Mesendoderm (in vitro differentiated cells): ENCODE results near the gene HELQ.
A peak's percentile ranks its signal among the peaks of the same experiment; 100 is the strongest.

Experiments
- DNase-seq: peaks from one replicate; pipeline ENCODE4 v3.0.0; 2013
- H2AK5ac ChIP-seq: 2 replicates; pipeline ENCODE4 v1.6.1; 2013; ENCODE audit warnings: low read length, inconsistent platforms
- H2BK120ac ChIP-seq: 2 replicates; pipeline ENCODE4 v1.6.1; 2013; ENCODE audit warnings: low read depth, mild to moderate bottlenecking, low read length, moderate library complexity, mixed read lengths
- H2BK15ac ChIP-seq: replicated peaks from 2 replicates; pipeline ENCODE4 v1.6.1; 2013; ENCODE audit warnings: low read depth, mild to moderate bottlenecking, moderate library complexity
- H2BK5ac ChIP-seq: 2 replicates; pipeline ENCODE4 v1.6.1; 2013; ENCODE audit warnings: low read length, inconsistent platforms
- H3K18ac ChIP-seq: 2 replicates; pipeline ENCODE4 v1.6.1; 2013; ENCODE audit warnings: mild to moderate bottlenecking, low read length, mixed read lengths
- H3K23ac ChIP-seq: one replicate; pipeline ENCODE4 v1.6.1; 2013; ENCODE audit warnings: low read length
- H3K27ac ChIP-seq: 2 replicates; pipeline ENCODE4 v1.5.1; 2013; ENCODE audit warnings: low read depth, mild to moderate bottlenecking, inconsistent platforms, low read length, moderate library complexity
- H3K27me3 ChIP-seq: 2 replicates; pipeline ENCODE4 v1.6.1; 2013; ENCODE audit warnings: low read length, control low read depth, mild to moderate bottlenecking, inconsistent platforms; ENCODE audit not compliant: insufficient read depth, poor library complexity
- H3K36me3 ChIP-seq: 2 replicates; pipeline ENCODE4 v1.6.1; 2013; ENCODE audit warnings: low read length, inconsistent platforms; ENCODE audit not compliant: control insufficient read depth, insufficient read depth
- H3K4ac ChIP-seq: one replicate; pipeline ENCODE4 v1.6.1; 2013; ENCODE audit warnings: low read depth, mild to moderate bottlenecking, low read length, moderate library complexity
- H3K4me1 ChIP-seq: 2 replicates; pipeline ENCODE4 v1.6.1; 2013; ENCODE audit warnings: low read depth, low read length, inconsistent platforms; ENCODE audit not compliant: control insufficient read depth
- H3K4me2 ChIP-seq: 2 replicates; pipeline ENCODE4 v1.6.1; 2013; ENCODE audit warnings: low read length
- H3K4me3 ChIP-seq: 2 replicates; pipeline ENCODE4 v1.5.1; 2013; ENCODE audit warnings: mild to moderate bottlenecking, low read length
- H3K56ac ChIP-seq: one replicate; pipeline ENCODE4 v1.6.1; 2013; ENCODE audit warnings: low read length
- H3K79me1 ChIP-seq: 2 replicates; pipeline ENCODE4 v1.6.1; 2013; ENCODE audit warnings: low read length, inconsistent platforms
- H3K79me2 ChIP-seq: 2 replicates; pipeline ENCODE4 v1.6.1; 2013; ENCODE audit warnings: mild to moderate bottlenecking, low read length; ENCODE audit not compliant: control insufficient read depth, insufficient read depth
- H3K9ac ChIP-seq: 2 replicates; pipeline ENCODE4 v1.6.1; 2013; ENCODE audit warnings: low read length, inconsistent platforms
- H4K5ac ChIP-seq: one replicate; pipeline ENCODE4 v1.6.1; 2013; ENCODE audit warnings: low read length
- H4K8ac ChIP-seq: one replicate; pipeline ENCODE4 v1.6.1; 2013; ENCODE audit warnings: low read depth, mild to moderate bottlenecking, control low read depth, low read length, moderate library complexity
- WGBS: extraction: QIAGEN DNeasy Blood & Tissue Kit; methylation state at CpG from one replicate; pipeline ENCODE4 v1.1.7; 2013; ENCODE audit warnings: low lambda C conversion rate, missing lambda C conversion rate; ENCODE audit not compliant: insufficient coverage; ENCODE audit errors: extremely low coverage; 5-methylcytosine and 5-hydroxymethylcytosine counted together

Gene HELQ

GRCh38 chr4:83389037-83389720 is 66.4 kb downstream of the HELQ start:
- whole genome bisulfite sequencing = no CpG with 5 or more reads among the region's 8 CpGs

GRCh38 chr4:83388313-83388676 is 67.3 kb downstream of the HELQ start:
- Histone ChIP-seq H3K4me3 (no peak overlapping the region), H3K27ac (no peak overlapping the region), H3K36me3 (no peaks in the 10 kb centered on the region), H3K4me1 (peaks cover 7% of the 10 kb centered on the region), H2BK120ac (no peak overlapping the region), H3K79me1 (no peaks in the 10 kb centered on the region), H2AK5ac (no peak overlapping the region), H4K5ac (no peak overlapping the region), H3K79me2 (no peaks in the 10 kb centered on the region), H2BK5ac (no peak overlapping the region), H3K23ac (no peak overlapping the region), H3K4me2 (no peak overlapping the region), H3K18ac (no peak overlapping the region), H3K4ac (no peak overlapping the region), H3K56ac (no peak overlapping the region), H3K27me3 (no peaks in the 10 kb centered on the region), H4K8ac (no peak overlapping the region), H3K9ac (no peak overlapping the region), H2BK15ac (no peak overlapping the region)
- peak; percentile 34 for DNase-seq
- WGBS = no CpG with 5 or more reads among the region's 4 CpGs

More at GRCh38 chr4:83389037-83389720, 66.4 kb downstream of the HELQ start:
- Histone ChIP-seq H3K79me1 (no peaks in the 10 kb centered on the region), H3K4me3 (no peak overlapping the region), H4K5ac (no peak overlapping the region), H3K23ac (no peak overlapping the region), H3K36me3 (no peaks in the 10 kb centered on the region), H3K4me2 (no peak overlapping the region), H3K4ac (no peak overlapping the region), H3K27ac (no peak overlapping the region), H3K79me2 (no peaks in the 10 kb centered on the region), H2BK120ac (no peak overlapping the region), H3K27me3 (no peaks in the 10 kb centered on the region), H3K4me1 (peaks cover 7% of the 10 kb centered on the region), H3K56ac (no peak overlapping the region), H2AK5ac (no peak overlapping the region), H3K9ac (no peak overlapping the region), H4K8ac (no peak overlapping the region), H2BK15ac (no peak overlapping the region), H3K18ac (no peak overlapping the region), H2BK5ac (no peak overlapping the region)
- DNase-seq = no peak

- no peak overlapping the region for H2BK15ac ChIP-seq
- no peak overlapping the region for H4K5ac ChIP-seq
- H3K18ac ChIP-seq = no peak overlapping the region
- H3K4ac ChIP-seq = no peak overlapping the region
- H3K79me2 ChIP-seq = no peaks in the 10 kb centered on the region
- no peak overlapping the region for H4K8ac ChIP-seq
- H3K56ac ChIP-seq = no peak overlapping the region
- H3K4me2 ChIP-seq = no peak overlapping the region
- no peak overlapping the region for H2BK5ac ChIP-seq
- H3K4me3 ChIP-seq = no peak overlapping the region
- no peak overlapping the region for H2AK5ac ChIP-seq
- no peaks in the 10 kb centered on the region for H3K27me3 ChIP-seq
- H3K4me1 ChIP-seq = peaks cover 7% of the 10 kb centered on the region
- 100% methylated on average over 1 of the region's 3 CpGs for WGBS
- H3K27ac ChIP-seq = no peak overlapping the region
- H3K79me1 ChIP-seq = no peaks in the 10 kb centered on the region
- no peaks in the 10 kb centered on the region for H3K36me3 ChIP-seq
- no peak overlapping the region for H2BK120ac ChIP-seq
- no peak for DNase-seq
- no peak overlapping the region for H3K9ac ChIP-seq
- no peak overlapping the region for H3K23ac ChIP-seq
Measured at GRCh38 chr4:83387476-83388312, 67.9 kb downstream of the HELQ start.

- no peak overlapping the region for H4K5ac ChIP-seq
- no peak overlapping the region for H2BK15ac ChIP-seq
- no peak overlapping the region for H2BK120ac ChIP-seq
- H3K79me2 ChIP-seq = no peaks in the 10 kb centered on the region
- WGBS = no CpG with 5 or more reads among the region's 3 CpGs
- no peak overlapping the region for H3K18ac ChIP-seq
- no peaks in the 10 kb centered on the region for H3K27me3 ChIP-seq
- H3K4me1 ChIP-seq = peaks cover 7% of the 10 kb centered on the region
- no peaks in the 10 kb centered on the region for H3K79me1 ChIP-seq
- H2AK5ac ChIP-seq = no peak overlapping the region
- H2BK5ac ChIP-seq = no peak overlapping the region
- H3K4me3 ChIP-seq = no peak overlapping the region
- no peak overlapping the region for H3K27ac ChIP-seq
- no peak overlapping the region for H3K23ac ChIP-seq
- H3K4ac ChIP-seq = no peak overlapping the region
- no peak overlapping the region for H3K9ac ChIP-seq
- H3K56ac ChIP-seq = no peak overlapping the region
- no peak overlapping the region for H3K4me2 ChIP-seq
- no peak overlapping the region for H4K8ac ChIP-seq
- H3K36me3 ChIP-seq = no peaks in the 10 kb centered on the region
- DNase-seq = peak; percentile 14
Measured at GRCh38 chr4:83387012-83387411, 68.6 kb downstream of the HELQ start.

- no peaks in the 10 kb centered on the region for H3K79me2 ChIP-seq
- H3K4me3 ChIP-seq = no peak overlapping the region
- no peak overlapping the region for H3K27ac ChIP-seq
- H3K23ac ChIP-seq = no peak overlapping the region
- no peak overlapping the region for H3K18ac ChIP-seq
- no peaks in the 10 kb centered on the region for H3K36me3 ChIP-seq
- no peaks in the 10 kb centered on the region for H3K4me1 ChIP-seq
- H2BK120ac ChIP-seq = no peak overlapping the region
- H3K9ac ChIP-seq = no peak overlapping the region
- H2AK5ac ChIP-seq = no peak overlapping the region
- H2BK5ac ChIP-seq = no peak overlapping the region
- H3K4ac ChIP-seq = no peak overlapping the region
- no peak overlapping the region for H4K5ac ChIP-seq
- no peak overlapping the region for H3K4me2 ChIP-seq
- no peak overlapping the region for H4K8ac ChIP-seq
- no peak for DNase-seq
- no peaks in the 10 kb centered on the region for H3K79me1 ChIP-seq
- WGBS = no CpG with 5 or more reads among the region's 2 CpGs
- no peak overlapping the region for H2BK15ac ChIP-seq
- H3K56ac ChIP-seq = no peak overlapping the region
- H3K27me3 ChIP-seq = no peaks in the 10 kb centered on the region
Measured at GRCh38 chr4:83382850-83383249, 72.8 kb downstream of the HELQ start.
